GM18520 (cell line): ENCODE measurements around the gene ERF.

Source experiments
- ATAC-seq: cut with Tn5 transposase; IDR thresholded peaks from one replicate; pipeline ENCODE4 v1.9.1; 2021; ENCODE audit not compliant: unreplicated experiment

The ERF gene

DNA sequence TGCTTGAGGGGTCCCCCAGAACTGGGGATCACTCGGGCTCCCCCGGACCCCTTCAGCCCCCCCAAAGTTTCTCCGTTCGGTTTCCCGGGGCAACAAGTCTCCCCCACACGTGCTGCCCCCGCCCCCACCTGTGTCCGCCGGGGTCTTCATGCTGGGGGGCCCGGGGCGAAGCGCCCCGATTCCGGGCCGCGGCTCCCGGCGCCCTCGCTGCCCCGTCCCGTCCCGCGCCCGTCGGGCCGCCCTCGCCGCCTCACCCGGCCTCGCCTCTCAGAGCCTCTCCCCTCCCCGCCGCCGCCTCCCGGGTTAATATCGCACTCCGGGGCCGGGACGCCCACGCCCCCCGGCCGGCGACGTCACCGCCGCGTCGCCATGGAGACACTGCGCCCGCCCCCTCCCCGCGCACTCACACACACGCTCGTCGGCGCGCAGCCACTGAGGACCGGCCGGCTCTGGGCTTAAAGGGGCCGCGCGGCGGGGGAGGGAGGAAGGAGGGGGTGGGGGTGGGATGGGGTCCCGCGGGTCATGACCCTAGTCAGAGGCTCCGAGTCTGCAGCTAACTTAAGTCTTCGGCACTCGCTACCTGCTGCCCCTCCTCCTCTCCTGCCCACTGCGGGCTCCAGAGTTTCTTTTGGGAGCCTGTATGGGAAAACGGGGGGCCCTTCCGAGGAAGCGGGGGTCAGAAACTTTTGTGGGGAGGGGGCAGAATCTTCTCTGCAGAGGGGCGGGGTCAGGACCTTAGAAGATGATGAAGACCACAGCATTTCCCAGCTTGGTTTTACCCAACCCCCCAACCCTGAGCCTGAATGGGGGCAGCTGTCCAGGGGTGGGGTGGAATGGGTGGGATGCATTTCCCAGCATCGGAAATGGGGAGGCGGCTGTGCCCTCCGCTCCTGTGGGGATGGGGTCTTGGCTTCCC, at the start of gene ERF:
ERF (minus strand) TSS at position 279 of the 916 bp plus-strand sequence; CDS start at position 150, 129 bp downstream.
- peak; percentile 52 for ATAC-seq

DNA sequence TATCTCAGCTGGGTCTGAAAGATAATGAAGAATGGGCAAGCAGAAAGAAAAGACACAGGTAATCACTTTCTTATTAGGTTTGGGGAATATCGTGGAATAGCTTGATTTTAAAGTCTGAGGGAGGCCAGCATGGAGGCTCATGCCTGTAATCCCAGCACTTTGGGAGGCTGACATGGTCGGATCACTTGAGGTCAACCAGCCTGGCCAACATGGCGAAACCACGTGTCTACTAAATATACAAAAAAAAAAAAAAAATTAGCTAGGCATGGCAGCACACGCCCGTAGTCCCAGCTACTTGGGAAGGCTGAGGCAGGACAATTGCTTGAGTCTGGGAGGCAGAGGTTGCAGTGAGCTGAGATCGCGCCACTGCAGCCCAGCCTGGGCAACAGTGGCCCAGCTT, 48.9 kb upstream of the ERF start:
- no peak for ATAC-seq

DNA sequence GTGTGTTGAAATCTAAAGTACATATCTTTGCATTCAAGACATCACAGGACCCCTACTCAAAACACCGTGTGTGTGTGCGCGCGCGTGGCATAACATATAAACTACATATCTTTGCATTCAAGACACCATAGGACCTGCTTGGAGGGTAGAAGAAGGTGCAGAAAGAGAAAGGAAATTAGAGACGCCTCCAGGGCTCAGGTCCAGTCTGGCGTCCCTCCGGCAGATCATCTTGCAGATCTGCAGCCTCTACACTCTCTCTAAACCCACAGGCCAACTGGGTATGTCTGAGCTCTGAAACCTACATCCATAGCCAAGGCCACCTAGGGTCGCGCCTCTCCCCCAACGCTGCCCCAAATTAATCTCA, 48.2 kb upstream of the ERF start:
- ATAC-seq, result no peak

DNA sequence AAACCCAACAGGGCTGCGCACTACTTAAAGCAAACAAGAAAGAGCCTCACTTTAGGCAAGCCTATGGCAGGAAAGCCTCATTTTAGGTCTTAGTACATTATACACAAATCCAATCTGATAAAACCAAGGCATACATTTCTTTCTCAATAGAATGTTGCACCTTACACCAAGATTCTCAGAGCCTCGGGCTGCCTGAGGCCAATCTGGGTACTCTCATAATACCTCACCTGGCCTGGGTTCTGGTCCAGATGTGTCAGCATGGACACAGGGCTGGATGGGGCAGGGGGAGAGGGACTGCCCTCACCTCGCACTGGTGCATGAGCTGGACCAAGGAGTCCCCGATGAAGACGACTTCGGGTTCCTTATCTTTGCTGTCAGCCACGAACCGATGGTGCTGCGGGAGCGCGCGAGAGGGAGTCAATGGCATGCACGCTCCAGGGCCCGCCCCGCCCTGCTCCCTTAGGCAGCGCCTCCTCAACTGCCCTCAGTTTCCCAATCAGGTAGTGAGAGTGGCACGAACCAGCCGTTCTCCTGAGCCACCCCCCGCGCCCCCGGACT, 46.8 kb upstream of the ERF start, which contains the start of gene PRR19:
PRR19 (plus strand) TSS at position 487 of the 558 bp plus-strand sequence. CDS start 7,453 bp downstream, outside the sequence.
- no peak for ATAC-seq

DNA sequence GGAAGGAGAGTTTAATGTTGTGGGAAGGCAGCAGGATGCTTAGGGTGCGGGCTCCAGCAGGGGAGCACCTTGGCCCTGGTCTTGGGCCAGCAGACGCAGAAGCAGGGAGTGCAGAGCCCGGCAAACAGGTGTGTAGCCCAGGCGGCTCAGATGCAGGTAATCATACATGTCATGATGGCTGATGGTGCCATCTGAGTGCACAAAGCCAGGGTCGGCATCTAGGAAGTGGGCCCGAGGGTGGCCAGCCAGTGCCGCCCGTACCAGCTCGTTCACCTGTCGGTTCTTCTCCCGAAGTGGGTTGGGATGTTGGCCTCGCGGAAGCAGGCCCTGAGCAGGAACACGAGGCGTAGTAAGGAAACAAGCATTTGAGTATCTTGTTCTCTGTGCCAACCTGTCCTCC, 42.1 kb upstream of the ERF start:
- no peak for ATAC-seq

DNA sequence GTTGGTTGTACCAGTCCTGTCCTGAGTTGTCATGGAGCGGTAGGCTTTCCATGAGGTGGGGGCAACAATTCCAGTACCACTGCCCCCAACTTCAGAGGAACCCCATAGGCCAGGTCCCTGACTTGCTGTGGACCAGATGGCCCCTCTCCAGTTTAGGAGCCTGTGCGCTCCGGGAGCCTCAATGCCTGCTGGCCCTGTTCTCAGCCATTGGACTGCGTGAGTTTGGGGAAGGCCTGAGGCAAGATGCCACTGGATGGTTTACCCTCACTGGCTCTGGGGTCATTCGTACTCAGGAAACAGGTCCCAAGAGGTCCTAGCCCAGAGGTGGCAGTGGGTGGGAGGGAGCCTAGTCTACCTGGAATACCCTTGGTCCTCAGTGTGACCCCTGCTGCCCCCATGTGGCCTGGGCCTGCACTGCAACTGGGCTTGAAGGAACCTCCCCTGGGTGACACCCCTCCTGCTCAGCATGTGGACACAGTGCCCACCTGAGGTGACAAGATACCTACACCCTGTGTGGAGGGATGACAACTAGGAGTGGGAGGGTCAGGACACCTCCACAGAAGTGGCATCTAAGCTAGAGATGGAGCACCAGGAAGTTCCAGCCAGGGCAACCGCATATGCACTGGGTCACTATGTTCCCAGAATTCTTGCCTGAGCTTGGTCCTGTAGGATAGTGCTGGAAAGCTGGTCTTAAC, 41.0 kb upstream of the ERF start:
- no peak for ATAC-seq

DNA sequence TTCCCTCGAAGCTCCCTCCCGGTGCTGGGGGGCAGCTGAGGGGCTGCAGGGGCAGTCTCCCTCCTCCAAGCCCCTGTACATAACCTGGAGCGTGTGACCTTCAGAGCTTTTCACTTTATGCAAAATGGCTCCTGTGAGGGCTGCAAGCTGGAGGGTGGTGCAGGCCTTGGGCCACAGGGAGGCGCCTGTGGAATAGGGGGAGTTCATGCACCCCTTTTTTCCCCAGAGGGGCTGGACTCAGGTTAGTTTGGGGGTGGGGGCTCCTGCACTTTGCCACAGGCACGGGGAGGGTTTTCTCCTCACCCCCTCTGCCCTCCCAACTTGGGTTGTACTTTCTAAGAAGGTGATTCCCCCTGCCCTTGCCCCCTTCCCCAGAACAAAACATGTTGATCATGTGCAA, 40.4 kb upstream of the ERF start:
- ATAC-seq, result no peak

DNA sequence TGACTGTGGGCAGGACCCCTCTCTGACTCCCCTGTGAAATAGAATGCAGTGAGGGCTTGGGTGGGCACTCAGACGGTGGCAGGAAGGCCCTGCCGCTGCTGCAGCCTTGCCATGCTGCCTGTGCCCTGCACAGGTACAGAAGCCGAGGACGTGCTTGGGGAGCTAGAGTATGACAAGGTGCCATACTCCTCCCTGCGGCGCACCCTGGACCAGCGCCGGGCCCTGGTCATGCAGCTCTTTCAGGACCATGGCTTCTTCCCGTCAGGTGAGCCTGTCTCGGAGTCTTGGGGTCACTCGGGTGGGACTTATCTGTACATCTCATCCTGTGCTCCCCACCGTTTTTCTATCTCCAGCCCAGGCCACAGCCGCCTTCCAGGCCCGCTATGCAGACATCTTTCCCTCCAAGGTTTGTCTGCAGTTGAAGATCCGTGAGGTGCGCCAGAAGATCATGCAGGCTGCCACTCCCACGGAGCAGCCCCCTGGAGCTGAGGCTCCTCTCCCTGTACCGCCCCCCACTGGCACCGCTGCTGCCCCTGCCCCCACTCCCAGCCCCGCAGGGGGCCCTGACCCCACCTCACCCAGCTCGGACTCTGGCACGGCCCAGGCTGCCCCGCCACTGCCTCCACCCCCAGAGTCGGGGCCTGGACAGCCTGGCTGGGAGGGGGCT, 39.7 kb upstream of the ERF start:
- no peak for ATAC-seq

DNA sequence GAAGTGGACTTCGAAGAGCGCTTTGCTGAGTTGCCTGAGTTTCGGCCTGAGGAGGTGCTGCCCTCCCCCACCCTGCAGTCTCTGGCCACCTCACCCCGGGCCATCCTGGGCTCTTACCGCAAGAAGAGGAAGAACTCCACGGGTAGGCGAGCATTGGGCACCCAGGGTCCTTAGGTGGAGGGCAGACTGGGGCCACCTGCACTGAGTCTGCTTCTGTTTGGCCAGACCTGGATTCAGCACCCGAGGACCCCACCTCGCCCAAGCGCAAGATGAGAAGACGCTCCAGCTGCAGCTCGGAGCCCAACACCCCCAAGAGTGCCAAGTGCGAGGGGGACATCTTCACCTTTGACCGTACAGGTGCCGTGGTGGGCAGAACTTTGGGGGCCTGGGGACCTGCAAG, 39.0 kb upstream of the ERF start:
- no peak for ATAC-seq

DNA sequence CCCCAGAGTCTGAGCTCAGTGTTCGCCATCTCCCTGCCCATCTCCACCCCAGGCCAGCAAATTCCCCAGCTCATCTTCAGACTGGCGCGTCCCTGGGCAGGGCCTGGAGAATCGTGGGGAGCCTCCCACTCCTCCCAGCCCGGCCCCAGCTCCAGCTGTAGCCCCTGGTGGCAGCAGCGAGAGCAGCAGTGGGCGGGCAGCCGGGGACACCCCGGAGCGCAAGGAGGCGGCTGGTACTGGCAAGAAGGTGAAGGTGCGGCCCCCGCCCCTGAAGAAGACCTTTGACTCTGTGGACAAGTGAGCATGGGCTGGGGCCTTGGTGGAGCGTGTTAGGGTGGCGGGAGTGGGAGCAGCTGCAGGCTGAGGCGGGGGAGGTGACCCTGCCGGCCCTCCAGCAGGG, 38.6 kb upstream of the ERF start:
- no peak for ATAC-seq

DNA sequence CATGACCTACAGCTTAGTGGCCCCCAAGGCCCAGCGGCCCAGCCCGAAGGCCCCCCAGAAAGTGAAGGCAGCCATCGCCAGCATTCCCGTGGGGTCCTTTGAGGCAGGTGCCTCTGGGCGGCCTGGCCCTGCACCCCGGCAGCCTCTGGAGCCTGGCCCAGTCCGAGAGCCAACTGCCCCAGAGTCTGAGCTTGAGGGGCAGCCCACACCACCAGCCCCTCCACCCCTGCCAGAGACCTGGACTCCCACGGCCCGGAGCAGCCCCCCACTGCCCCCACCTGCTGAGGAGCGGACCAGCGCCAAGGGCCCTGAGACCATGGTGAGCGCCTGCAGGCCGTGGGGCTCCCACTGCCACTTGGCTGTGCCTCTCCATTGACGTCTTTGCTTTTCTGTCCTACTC, 38.0 kb upstream of the ERF start:
- no peak for ATAC-seq

DNA sequence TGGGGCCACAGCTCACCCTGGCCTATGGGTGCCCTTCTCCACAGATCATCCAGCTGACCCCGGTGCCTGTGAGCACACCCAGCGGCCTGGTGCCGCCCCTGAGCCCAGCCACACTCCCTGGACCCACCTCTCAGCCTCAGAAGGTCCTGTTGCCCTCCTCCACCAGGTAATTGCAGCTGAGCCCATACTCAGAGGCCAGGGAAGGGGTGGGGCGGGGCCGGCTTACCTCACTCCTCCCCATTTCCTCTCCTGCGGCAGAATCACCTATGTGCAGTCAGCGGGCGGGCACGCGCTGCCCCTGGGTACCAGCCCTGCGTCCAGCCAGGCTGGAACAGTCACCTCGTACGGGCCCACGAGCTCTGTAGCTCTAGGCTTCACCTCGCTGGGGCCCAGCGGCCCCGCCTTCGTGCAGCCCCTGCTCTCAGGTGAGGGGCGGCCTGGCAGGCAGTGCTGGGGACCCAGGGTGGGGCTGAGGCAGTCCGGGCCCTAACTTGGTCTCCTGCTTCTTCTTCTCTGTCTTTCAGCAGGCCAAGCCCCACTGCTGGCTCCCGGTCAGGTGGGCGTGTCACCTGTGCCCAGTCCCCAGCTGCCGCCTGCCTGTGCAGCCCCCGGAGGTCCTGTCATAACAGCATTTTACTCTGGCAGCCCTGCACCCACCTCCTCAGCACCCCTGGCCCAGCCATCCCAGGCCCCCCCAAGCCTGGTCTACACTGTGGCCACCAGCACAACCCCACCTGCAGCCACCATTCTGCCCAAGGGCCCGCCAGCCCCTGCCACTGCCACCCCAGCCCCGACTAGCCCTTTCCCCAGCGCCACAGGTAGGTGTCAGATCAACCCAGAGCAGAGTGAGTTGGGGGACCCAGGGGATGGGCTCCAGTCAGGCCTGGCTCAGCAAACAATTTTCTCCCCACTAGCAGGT, 37.4 kb upstream of the ERF start:
- no peak for ATAC-seq

DNA sequence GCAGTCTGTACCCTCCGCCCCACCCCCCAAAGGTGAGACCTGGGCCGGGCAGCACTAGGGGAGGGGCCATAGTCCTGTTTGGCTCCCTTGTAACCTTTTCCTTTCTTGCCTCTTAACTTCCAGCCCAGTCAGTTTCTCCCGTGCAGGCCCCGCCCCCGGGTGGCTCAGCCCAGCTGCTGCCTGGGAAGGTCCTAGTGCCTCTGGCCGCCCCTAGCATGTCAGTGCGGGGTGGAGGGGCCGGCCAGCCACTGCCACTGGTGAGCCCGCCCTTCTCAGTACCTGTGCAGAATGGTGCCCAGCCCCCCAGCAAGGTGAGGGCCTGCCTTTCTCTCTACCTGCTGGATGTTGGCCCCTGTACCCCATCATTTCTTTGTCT, 36.5 kb upstream of the ERF start:
- no peak for ATAC-seq

DNA sequence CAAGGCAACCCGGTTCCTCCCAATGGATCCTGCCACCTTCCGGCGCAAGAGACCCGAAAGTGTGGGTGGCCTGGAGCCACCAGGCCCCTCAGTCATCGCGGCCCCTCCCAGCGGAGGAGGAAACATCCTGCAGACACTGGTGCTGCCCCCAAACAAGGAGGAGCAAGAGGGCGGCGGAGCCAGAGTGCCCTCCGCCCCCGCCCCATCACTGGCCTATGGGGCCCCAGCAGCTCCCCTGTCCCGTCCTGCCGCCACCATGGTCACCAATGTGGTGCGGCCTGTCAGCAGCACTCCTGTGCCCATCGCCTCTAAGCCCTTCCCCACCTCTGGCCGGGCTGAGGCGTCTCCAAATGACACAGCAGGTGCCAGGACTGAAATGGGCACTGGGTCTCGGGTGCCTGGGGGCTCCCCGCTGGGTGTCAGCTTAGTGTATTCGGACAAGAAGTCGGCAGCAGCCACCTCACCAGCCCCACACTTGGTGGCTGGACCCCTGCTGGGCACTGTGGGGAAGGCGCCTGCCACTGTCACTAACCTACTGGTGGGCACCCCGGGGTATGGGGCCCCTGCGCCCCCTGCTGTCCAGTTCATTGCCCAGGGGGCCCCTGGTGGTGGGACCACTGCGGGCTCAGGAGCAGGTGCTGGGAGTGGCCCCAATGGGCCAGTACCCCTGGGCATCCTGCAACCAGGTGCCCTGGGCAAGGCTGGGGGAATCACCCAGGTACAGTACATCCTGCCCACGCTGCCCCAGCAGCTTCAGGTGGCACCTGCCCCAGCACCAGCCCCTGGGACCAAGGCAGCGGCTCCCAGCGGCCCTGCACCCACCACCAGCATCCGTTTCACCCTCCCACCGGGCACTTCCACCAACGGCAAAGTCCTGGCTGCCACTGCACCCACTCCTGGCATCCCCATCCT, 35.9 kb upstream of the ERF start:
- ATAC-seq, result no peak

DNA sequence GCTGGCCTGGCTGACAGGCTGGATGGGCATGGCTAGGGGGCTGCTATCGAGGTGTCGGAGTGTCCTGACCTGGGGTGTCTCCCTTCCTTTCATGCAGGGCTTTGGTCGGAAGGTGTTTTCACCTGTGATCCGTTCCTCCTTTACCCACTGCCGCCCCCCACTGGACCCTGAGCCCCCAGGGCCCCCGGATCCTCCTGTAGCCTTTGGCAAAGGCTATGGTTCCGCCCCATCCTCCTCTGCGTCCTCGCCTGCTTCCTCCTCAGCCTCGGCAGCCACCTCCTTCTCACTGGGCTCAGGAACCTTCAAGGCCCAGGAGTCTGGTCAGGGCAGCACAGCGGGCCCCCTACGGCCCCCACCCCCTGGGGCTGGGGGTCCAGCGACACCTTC, 35.2 kb upstream of the ERF start:
- ATAC-seq, result no peak

DNA sequence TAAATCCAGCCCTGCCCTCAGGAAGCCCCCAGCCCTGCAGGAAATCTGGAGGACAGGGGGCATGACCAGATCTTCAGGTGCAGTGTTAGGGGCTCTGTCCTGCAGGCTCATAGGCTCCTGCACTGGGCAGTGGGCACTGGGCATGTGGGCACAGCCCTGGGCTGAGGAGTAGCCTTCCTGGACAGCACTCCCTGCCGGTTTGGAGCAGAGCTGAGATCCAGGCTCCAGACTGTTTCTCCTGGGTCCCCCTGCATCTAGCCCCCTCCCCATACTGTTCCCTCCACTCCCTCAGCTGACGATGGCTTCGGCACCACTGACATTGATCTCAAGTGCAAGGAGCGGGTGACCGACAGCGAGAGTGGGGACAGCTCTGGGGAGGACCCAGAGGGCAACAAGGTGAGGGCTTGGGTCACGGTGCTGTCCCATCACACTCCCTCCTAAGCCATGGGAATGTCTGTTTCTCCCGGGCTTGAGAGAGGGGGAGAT, 34.7 kb upstream of the ERF start:
- no peak for ATAC-seq

DNA sequence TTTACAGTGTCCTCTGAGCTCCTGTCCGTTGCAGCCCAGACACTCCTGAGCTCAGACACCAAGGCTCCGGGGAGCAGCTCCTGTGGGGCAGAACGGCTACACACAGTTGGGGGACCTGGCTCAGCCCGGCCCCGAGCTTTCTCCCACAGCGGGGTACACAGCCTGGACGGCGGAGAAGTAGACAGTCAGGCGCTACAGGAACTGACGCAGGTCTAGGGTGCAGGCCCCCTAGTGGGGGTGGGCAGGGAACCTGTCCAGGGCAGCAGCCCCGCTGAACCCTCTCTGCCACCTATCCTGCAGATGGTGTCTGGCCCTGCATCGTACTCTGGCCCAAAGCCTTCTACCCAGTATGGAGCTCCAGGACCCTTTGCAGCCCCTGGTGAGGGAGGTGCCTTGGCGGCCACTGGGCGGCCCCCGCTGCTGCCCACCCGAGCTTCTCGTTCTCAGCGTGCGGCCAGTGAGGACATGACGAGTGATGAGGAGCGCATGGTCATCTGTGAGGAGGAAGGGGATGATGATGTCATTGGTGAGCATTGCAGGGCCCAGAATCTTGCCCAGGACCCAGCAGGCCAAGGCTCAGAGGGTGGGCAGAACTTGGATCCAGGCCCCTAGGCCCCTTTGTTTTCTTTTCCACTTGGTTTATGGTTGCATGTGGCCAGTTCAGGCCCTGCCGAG, 34.1 kb upstream of the ERF start:
- no peak for ATAC-seq

DNA sequence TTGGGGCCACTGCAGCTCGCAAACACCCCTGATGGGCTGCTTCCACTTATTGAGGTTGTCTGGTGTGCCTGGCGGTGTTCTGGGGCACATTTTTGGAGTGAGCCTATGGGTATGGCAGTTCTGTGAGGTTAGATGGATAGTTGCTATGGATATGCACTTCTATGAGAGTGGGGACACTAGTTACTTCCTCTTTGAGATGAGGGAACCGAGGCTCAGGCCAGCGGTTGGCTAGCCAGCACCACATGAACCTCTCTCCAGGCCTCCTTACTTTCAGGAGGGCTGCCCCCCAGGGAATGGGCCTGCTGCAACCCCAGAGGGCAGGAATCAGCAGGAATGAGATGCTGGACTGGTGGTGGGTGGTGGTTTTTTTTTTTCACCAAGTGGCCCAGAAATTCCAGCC, 33.5 kb upstream of the ERF start:
- no peak for ATAC-seq

DNA sequence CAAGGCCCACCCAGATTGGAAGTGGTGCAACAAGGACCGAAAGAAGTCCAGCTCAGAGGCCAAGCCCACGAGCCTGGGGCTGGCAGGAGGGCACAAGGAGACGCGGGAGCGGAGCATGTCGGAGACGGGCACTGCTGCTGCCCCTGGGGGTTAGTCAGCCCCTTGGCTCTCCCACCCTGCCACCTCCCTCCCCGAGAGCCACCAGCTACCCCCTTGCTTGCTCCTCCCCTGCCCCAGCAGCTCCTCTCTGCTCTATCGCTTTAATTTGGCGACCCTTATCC, 32.8 kb upstream of the ERF start:
- no peak for ATAC-seq
